ENCODE measurements around the gene VPS37B. TPM values are rescaled to one million over a fixed set of nuclear protein-coding genes. Genes with fewer than 3 reads are reported as not detected.

VPS37B gene
- total RNA-seq, 2 experiments from 2014 or later = 24.9 to 26.5 TPM

DNA sequence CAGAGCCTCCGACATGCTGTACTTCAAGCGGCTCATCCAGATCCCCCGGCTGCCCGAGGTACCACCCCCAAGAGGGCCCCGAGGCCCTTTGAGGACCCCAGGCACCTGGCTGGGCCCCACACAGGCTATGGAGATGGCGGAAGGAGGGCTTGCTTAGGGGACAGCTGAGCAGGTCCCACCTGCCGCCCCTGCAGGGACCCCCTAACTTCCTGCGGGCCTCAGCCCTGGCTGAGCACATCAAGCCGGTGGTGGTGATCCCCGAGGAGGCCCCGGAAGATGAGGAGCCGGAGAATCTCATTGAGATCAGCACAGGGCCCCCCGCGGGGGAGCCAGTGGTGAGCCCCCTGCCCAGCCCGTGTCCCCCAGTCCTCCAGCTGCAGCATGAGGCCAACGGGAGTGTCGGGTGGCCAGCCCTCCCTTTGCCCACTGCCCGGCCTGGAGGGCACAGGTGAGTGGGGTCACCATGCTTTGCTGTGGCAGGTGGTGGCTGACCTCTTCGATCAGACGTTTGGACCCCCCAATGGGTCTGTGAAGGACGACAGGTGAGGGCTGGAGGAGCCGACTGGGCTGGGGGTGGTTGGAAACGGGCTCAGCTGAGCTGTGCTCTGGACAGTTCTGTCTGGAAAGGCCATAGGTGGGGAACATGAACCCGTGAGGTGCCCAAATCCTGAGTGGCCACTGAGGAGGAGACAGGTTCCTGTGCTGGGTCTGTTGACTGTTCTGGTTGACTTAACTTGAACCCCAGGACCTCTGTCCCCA is 40.7 kb downstream of the VPS37B start:
- DNase-seq (no peak), ATAC-seq (no peak)

DNA sequence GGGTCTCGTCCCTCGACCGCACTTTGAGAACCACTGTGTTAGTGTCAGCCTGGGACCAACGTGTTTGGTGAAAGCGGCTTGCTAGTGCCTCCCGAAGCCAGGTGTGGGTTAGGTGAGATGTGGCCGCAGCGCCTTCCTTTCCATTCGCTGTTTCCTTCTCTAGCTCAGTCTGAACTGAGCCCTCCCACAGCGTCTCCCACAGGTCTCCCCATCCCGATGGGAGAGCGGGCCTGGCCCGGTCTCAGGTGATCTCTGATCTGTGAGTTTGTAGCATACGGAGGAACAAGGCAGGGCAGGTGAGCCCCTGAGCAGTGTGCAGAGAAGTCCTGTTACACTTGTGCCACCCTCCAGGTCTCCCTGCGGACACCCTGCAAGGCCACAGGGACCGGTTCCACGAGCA is 41.4 kb downstream of the VPS37B start:
- H3K36me3 Mint-ChIP-seq (ENCODE audit: low read depth) = no peaks in the 10 kb centered on the region
- ATAC-seq (no peak), DNase-seq (no peak)
- no peak overlapping the region for H3K4me3 Mint-ChIP-seq
- CTCF ChIA-PET = interaction anchor here (1.0 kb wide), 1 partner anchor 61 kb away, joined by 6 read pairs; no protein-coding TSS in a partner anchor
- no peaks in the 10 kb centered on the region for H3K27me3 Mint-ChIP-seq (ENCODE audit: low read depth)
- POLR2A ChIA-PET = no interaction called here
- no peaks in the 10 kb centered on the region for H3K9me3 Mint-ChIP-seq (ENCODE audit: insufficient read depth)
- no peak overlapping the region for H3K27ac Mint-ChIP-seq
- H3K4me1 Mint-ChIP-seq (ENCODE audit: low read depth) = no peaks in the 10 kb centered on the region

More for the DNA sequence above, 40.7 kb downstream of the VPS37B start:
- H3K9me3 Mint-ChIP-seq (ENCODE audit: insufficient read depth) = no peaks in the 10 kb centered on the region
- ChIA-PET POLR2A (no interaction called here), CTCF (interaction anchor here (1.0 kb wide), 1 partner anchor 100 kb away, joined by 3 read pairs; no protein-coding TSS in a partner anchor)
- H3K36me3 Mint-ChIP-seq (ENCODE audit: low read depth) = no peaks in the 10 kb centered on the region
- H3K27ac Mint-ChIP-seq = no peak overlapping the region
- no peaks in the 10 kb centered on the region for H3K4me1 Mint-ChIP-seq (ENCODE audit: low read depth)
- H3K4me3 Mint-ChIP-seq = no peak overlapping the region
- H3K27me3 Mint-ChIP-seq (ENCODE audit: low read depth) = no peaks in the 10 kb centered on the region

DNA sequence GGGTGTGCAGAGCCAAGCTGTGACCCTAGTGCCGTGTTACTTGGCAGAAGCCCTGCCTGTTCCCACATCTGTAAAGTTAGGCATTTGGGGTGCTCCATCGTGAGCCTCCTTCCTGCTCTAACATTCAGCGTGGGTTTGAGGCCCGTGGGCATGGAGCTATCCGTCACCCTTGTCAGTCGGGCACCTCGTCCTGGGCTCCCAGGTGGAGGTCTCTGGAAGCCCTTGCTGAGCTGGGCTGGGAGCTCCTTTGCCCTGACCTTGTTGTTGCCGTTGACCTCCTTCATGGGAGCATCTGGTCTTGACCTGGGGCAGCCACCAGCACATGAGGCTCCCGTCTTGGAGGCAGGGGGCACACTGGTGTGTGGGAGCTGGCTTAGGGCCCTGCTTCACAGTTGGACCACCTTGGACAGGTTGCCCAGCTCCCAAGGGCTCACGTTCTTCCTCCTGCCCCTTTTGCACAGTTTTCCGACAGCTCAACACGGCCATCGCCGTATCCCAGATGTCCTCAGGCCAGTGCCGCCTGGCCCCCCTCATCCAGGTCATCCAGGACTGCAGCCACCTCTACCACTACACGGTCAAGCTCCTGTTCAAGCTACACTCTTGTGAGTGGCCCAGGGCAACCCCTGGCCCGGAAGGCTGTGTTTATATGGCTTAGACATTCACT is 42.2 kb downstream of the VPS37B start:
- H3K9me3 Mint-ChIP-seq (ENCODE audit: insufficient read depth) = no peaks in the 10 kb centered on the region
- no peak overlapping the region for H3K27ac Mint-ChIP-seq
- H3K4me3 Mint-ChIP-seq = no peak overlapping the region
- ChIA-PET CTCF (interaction anchor here (1.0 kb wide), 1 partner anchor 60 kb away, joined by 6 read pairs; no protein-coding TSS in a partner anchor), POLR2A (interaction anchor here (0.6 kb wide), 1 partner anchor 16 kb away, joined by 3 read pairs; no protein-coding TSS in a partner anchor)
- H3K4me1 Mint-ChIP-seq (ENCODE audit: low read depth) = no peaks in the 10 kb centered on the region
- no peak for DNase-seq
- no peak for ATAC-seq
- no peaks in the 10 kb centered on the region for H3K27me3 Mint-ChIP-seq (ENCODE audit: low read depth)
- no peaks in the 10 kb centered on the region for H3K36me3 Mint-ChIP-seq (ENCODE audit: low read depth)

DNA sequence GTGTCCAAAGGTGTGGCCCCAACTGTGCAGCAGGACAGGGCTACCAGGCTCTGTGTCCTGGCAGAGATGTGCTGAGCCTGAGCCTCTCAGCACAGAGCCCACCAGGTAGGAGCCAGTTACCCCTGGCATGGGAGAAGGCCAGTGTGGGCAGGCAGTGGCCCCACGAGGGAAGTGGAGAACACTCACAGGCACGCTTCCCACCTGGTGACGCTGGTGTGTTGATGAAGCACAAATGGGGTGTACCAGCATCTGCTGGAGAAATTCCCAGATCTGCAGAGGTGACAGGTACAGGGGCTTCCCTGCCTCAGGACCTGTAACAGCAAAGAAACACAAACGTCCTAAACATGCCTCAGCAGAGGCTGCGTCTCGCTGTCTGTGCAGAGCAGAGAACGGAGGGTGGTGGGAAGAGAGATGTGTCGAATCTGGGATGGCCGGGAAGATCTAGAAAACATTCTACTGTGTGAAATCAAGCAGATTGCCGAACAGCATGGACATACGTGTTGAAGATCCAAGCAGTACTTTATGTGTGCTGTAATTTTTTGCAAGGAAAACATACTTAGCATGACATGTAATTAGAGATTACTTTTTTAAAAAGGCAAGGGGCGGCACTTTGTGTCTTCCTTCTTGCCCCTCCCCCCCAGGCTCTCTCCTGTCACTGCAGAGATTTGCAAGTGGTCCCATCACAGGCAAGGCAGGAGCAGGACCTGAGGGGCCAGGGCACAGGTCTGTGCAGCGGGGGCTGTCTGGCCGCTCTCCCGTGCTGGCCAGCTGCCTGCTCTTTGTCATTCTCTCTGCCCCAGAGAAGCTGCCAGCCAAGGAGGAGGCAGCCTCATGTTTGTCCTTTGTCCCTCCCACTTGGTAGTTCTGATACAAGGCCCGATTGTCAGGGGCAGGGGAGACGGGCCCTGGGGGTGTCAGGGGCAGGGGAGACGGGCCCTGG is 43.3 kb downstream of the VPS37B start:
- ATAC-seq (no peak), DNase-seq (no peak)
- CTCF ChIA-PET = no interaction called here
- Mint-ChIP-seq H3K9me3 (ENCODE audit: insufficient read depth) (no peaks in the 10 kb centered on the region), H3K27ac (no peak overlapping the region), H3K4me1 (ENCODE audit: low read depth) (no peaks in the 10 kb centered on the region), H3K27me3 (ENCODE audit: low read depth) (no peaks in the 10 kb centered on the region), H3K4me3 (no peak overlapping the region), H3K36me3 (ENCODE audit: low read depth) (no peaks in the 10 kb centered on the region)
- POLR2A ChIA-PET = no interaction called here

DNA sequence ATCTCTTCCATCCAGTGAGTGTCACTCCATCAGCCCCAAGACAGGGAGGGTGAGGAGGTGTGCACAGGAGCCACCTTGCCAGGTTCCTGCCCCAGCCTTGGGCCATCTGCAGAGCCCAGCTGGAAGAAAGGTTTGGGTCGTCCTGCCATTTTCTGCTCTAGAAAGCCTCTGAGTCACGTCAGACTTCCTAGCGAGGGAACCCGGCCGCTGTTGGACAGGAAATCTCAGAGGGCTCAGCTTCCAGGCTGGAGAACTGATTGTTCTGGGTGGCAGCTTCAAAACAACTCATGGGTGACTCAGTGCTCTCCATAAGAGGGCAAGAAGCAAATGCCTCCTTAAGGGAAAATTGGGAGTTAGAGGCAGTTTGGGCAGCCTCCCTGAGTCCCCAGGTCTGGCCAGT is 44.1 kb downstream of the VPS37B start:
- ATAC-seq (no peak), DNase-seq (no peak)
- CTCF ChIA-PET = no interaction called here
- Mint-ChIP-seq H3K4me3 (no peak overlapping the region), H3K36me3 (ENCODE audit: low read depth) (no peaks in the 10 kb centered on the region), H3K4me1 (ENCODE audit: low read depth) (no peaks in the 10 kb centered on the region), H3K9me3 (ENCODE audit: insufficient read depth) (no peaks in the 10 kb centered on the region), H3K27me3 (ENCODE audit: low read depth) (no peaks in the 10 kb centered on the region), H3K27ac (peak overlapping the region; percentile 18)
- POLR2A ChIA-PET = interaction anchor here (1.0 kb wide), 1 partner anchor 46 kb away, joined by 4 read pairs; no protein-coding TSS in a partner anchor

DNA sequence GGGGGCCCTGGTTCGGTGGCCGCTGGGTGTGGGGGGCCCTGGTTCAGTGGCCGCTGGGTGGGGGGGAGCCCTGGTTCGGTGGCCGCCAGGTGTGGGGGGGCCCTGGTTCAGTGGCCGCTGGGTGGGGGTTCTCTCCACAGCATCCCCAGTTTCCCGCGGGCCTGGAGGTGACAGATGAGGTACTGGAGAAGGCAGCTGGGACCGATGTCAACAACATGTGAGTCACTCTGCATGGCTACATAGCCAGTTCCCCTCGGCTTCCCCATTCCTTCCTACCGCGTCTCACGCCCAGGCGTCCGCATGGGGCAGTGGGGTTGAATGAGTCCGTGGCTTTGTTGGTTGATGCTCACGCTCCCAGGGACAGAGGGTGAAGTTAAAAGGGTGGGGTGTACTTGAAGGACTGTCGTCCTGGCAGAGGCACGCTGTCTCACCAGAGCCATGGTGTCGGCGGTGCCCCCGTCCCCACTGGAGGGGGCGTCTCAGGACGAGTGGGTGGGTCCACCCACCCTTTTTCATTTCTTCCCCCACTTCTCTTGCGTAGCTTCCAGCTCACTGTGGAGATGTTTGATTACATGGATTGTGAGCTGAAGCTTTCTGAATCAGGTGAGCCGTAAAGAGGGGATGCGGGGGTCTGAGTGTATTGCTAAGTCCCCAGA is 45.1 kb downstream of the VPS37B start:
- POLR2A ChIA-PET = interaction anchor here (1.0 kb wide), 1 partner anchor 47 kb away, joined by 4 read pairs; no protein-coding TSS in a partner anchor
- H3K36me3 Mint-ChIP-seq (ENCODE audit: low read depth) = no peaks in the 10 kb centered on the region
- CTCF ChIA-PET = no interaction called here
- H3K4me1 Mint-ChIP-seq (ENCODE audit: low read depth) = no peaks in the 10 kb centered on the region
- no peaks in the 10 kb centered on the region for H3K9me3 Mint-ChIP-seq (ENCODE audit: insufficient read depth)
- DNase-seq (no peak), ATAC-seq (no peak)
- no peak overlapping the region for H3K27ac Mint-ChIP-seq
- H3K4me3 Mint-ChIP-seq = no peak overlapping the region
- H3K27me3 Mint-ChIP-seq (ENCODE audit: low read depth) = no peaks in the 10 kb centered on the region

DNA sequence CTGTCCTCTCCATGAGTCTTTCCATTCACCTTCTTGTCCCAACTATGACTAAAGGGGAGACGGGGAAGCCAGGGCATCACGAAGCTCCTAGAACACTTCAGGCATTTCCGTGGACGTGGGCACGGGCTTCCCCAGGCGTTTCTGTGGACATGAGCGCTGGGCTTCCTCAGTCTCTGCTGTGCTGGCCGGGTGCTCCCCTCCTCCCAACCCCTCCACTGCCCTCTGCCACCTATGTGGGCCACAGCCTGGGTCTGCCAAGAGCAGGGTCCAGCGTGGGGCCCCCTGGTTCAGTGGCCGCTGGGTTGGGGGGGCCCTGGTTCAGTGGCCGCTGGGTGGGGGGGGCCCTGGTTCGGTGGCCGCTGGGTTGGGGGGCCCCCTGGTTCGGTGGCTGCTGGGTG is 45.9 kb downstream of the VPS37B start:
- Mint-ChIP-seq H3K4me1 (ENCODE audit: low read depth) (no peaks in the 10 kb centered on the region), H3K4me3 (no peak overlapping the region), H3K36me3 (ENCODE audit: low read depth) (no peaks in the 10 kb centered on the region), H3K27me3 (ENCODE audit: low read depth) (no peaks in the 10 kb centered on the region), H3K27ac (no peak overlapping the region), H3K9me3 (ENCODE audit: insufficient read depth) (no peaks in the 10 kb centered on the region)
- ChIA-PET POLR2A (no interaction called here), CTCF (no interaction called here)
- DNase-seq (no peak), ATAC-seq (no peak)

DNA sequence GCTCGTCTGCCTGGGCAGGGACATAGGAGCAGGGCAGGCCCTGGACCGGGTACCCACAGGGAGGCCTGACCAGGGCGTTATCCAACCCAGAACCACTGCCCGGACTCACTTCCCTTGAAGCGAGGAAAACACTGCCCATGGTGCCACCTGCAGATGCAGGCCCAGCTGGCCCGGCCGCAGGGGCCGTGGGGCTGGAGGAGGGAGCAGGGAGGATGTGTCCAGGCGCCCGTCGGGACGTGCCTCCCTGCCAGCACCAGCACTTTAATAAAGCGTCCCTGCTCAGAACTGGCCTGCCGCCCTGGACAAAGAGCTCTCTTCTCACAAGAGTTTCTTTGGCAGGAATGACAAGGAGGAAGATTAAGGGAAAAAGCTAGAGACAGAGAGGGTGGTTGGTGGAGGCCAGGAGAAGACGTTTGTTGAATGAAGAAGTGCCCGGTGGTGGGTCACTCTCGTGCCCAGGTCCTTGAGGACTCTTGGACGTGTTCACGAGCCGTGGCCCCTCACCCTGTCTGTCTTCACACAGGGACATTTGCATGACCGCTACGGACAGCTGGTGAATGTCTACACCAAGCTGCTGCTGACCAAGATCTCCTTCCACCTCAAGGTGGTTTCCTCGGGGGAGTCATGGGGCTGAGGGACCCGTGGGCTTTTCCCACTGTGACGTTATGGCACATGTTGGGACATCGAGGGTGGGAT is 46.4 kb downstream of the VPS37B start:
- Mint-ChIP-seq H3K4me3 (no peak overlapping the region), H3K27ac (no peak overlapping the region), H3K27me3 (ENCODE audit: low read depth) (no peaks in the 10 kb centered on the region), H3K36me3 (ENCODE audit: low read depth) (no peaks in the 10 kb centered on the region), H3K4me1 (ENCODE audit: low read depth) (no peaks in the 10 kb centered on the region), H3K9me3 (ENCODE audit: insufficient read depth) (no peaks in the 10 kb centered on the region)
- DNase-seq (no peak), ATAC-seq (no peak)
- CTCF ChIA-PET = no interaction called here
- POLR2A ChIA-PET = no interaction called here

DNA sequence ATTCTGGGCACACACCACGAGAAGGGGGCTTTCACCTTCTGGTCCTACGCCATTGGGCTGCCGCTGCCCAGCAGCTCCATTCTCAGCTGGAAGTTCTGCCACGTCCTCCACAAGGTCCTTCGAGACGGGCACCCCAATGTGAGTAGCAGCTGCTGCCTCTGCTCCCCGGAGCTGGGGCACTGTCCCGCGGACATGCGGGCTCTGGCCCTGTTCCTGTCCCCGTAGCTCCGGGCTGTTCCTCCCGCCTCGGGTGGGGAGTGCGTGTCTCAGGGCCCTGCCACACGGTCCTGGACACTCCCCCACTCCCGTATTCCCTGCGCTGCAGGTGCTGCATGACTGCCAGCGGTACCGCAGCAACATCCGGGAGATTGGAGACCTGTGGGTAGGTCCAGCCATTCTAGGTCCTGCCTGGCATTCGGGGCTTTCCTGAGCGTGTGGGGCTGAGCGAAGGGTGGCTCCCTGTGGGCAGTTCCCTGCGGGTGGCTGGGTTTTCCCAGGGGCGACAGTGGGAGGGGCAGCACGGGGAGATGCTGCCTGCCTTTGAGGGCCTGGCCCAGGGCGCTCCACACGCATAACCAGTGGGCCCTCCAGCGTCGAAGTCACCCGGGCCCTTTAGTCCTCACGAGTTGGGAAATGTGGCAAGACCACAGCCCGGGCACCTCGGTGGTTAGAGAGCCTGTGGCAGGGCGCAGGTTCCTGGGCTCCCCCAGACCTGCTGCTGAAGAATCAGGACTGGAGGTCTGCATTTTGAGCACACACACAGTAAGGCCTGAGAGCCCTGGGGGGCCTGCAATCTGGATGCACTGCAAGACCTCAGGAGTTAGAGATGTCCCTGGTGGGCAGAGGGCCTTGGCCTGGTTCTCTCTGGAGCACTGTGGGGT is 47.2 kb downstream of the VPS37B start:
- Mint-ChIP-seq H3K4me3 (no peak overlapping the region), H3K4me1 (ENCODE audit: low read depth) (no peaks in the 10 kb centered on the region), H3K27ac (peak overlapping the region; percentile 61), H3K36me3 (ENCODE audit: low read depth) (no peaks in the 10 kb centered on the region), H3K27me3 (ENCODE audit: low read depth) (no peaks in the 10 kb centered on the region), H3K9me3 (ENCODE audit: insufficient read depth) (no peaks in the 10 kb centered on the region)
- DNase-seq = no peak
- CTCF ChIA-PET = interaction anchor here (2.8 kb wide), 1 partner anchor 55 kb away, joined by 8 read pairs; no protein-coding TSS in a partner anchor
- no peak for ATAC-seq
- POLR2A ChIA-PET = interaction anchor here (1.1 kb wide), 1 partner anchor 126 kb away, joined by 4 read pairs; the partner anchor contains the start of gene OGFOD2

DNA sequence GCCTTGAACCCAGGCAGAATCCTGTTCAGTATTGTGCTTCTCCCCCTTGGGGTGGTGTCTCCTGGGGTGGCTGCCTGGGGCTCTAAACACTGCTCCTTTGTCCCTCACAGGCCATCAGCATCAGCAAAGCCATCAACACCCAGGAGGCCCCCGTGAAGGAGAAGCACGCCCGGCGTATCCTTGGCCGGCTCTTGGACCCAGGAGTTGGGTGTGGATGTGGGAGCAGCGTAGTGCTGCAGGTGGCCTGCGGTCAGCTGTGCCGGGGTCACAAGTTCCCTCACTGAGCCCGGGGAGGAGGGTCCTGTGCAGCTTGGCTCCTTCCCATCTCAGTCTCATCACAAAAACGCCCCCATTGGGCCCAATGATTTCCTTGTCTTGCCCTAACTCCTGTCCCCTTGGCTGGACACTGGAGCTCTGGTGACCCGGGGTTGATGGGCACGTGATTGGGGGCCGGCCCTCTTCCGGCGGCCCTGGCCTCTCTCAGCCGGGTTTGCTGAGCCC is 48.0 kb downstream of the VPS37B start:
- DNase-seq (no peak), ATAC-seq (no peak)
- no peak overlapping the region for H3K4me3 Mint-ChIP-seq
- H3K9me3 Mint-ChIP-seq (ENCODE audit: insufficient read depth) = no peaks in the 10 kb centered on the region
- ChIA-PET POLR2A (interaction anchor here (1.1 kb wide), 1 partner anchor 127 kb away, joined by 4 read pairs; the partner anchor contains the start of gene OGFOD2), CTCF (interaction anchor here (2.8 kb wide), 1 partner anchor 54 kb away, joined by 8 read pairs; no protein-coding TSS in a partner anchor)
- H3K27me3 Mint-ChIP-seq (ENCODE audit: low read depth) = no peaks in the 10 kb centered on the region
- H3K36me3 Mint-ChIP-seq (ENCODE audit: low read depth) = no peaks in the 10 kb centered on the region
- no peaks in the 10 kb centered on the region for H3K4me1 Mint-ChIP-seq (ENCODE audit: low read depth)
- no peak overlapping the region for H3K27ac Mint-ChIP-seq

Measured in activated CD8-positive, alpha-beta T cell treated with anti-CD3 and anti-CD28 coated beads, Interleukin-2, amount 10 ng/mL, durations not matched to agents 7 days and 5 days (primary cell).